Measurements from ENCODE around the gene ZNF592.
"Not testable (repeated sequence)": the region's sequence is repeated elsewhere in the genome, so short reads cannot be mapped to it uniquely, and the experiment has no call there.

The ZNF592 gene

GRCh38 chr15:84752195-84752594, 3.8 kb downstream of the ZNF592 start:
- Histone ChIP-seq H3K27ac (replicated peaks) (no peak overlapping the region), H3K4me3 (replicated peaks; ENCODE audit: insufficient read depth, low read length) (no peak overlapping the region), H3K27me3 (ENCODE audit: insufficient read depth, poor library complexity, severe bottlenecking) (no peaks in the 10 kb centered on the region)
- TF ChIP-seq SPI1 (IDR thresholded peaks at IDR 0.05; ENCODE audit: borderline replicate concordance, low read depth) (no peak), REST (IDR thresholded peaks at IDR 0.05; ENCODE audit: insufficient replicate concordance, low read depth) (no peak), CTCF (IDR thresholded peaks at IDR 0.05; ENCODE audit: insufficient read depth, low read length) (no peak), POLR2AphosphoS5 (IDR thresholded peaks at IDR 0.05; ENCODE audit: low read depth) (no peak), GABPA (IDR thresholded peaks at IDR 0.05; ENCODE audit: low read depth) (no peak)
- no peak for DNase-seq (ENCODE audit: low read depth in 1 of 2, low spot score in 1 of 2)

- no peak for TF ChIP-seq POLR2AphosphoS5 (IDR thresholded peaks at IDR 0.05; ENCODE audit: low read depth)
- TF ChIP-seq GABPA (IDR thresholded peaks at IDR 0.05; ENCODE audit: low read depth): no peak
- TF ChIP-seq CTCF (IDR thresholded peaks at IDR 0.05; ENCODE audit: insufficient read depth, low read length): no peak
- no peak for TF ChIP-seq SPI1 (IDR thresholded peaks at IDR 0.05; ENCODE audit: borderline replicate concordance, low read depth)
- TF ChIP-seq REST (IDR thresholded peaks at IDR 0.05; ENCODE audit: insufficient replicate concordance, low read depth): no peak
- no peak overlapping the region for H3K27ac ChIP-seq (replicated peaks)
- no peaks in the 10 kb centered on the region for H3K27me3 ChIP-seq (ENCODE audit: insufficient read depth, poor library complexity, severe bottlenecking)
- no peak for DNase-seq (ENCODE audit: low read depth in 1 of 2, low spot score in 1 of 2)
- no peak overlapping the region for H3K4me3 ChIP-seq (replicated peaks; ENCODE audit: insufficient read depth, low read length)
Observed at GRCh38 chr15:84752700-84753099, 4.3 kb downstream of the ZNF592 start.

GRCh38 chr15:84754889-84755288, 6.5 kb downstream of the ZNF592 start:
- not testable (repeated sequence) for DNase-seq (ENCODE audit: low read depth in 1 of 2, low spot score in 1 of 2); H3K4me3 ChIP-seq (replicated peaks; ENCODE audit: insufficient read depth, low read length); H3K27ac ChIP-seq (replicated peaks); H3K27me3 ChIP-seq (ENCODE audit: insufficient read depth, poor library complexity, severe bottlenecking)

- Histone ChIP-seq H3K27me3 (ENCODE audit: insufficient read depth, poor library complexity, severe bottlenecking) (no peaks in the 10 kb centered on the region), H3K4me3 (replicated peaks; ENCODE audit: insufficient read depth, low read length) (no peak overlapping the region), H3K27ac (replicated peaks) (no peak overlapping the region)
- DNase-seq (ENCODE audit: low read depth in 1 of 2, low spot score in 1 of 2): no peak
- TF ChIP-seq GABPA (IDR thresholded peaks at IDR 0.05; ENCODE audit: low read depth): no peak
- TF ChIP-seq REST (IDR thresholded peaks at IDR 0.05; ENCODE audit: insufficient replicate concordance, low read depth): no peak
- no peak for TF ChIP-seq CTCF (IDR thresholded peaks at IDR 0.05; ENCODE audit: insufficient read depth, low read length)
- TF ChIP-seq POLR2AphosphoS5 (IDR thresholded peaks at IDR 0.05; ENCODE audit: low read depth): no peak
- no peak for TF ChIP-seq SPI1 (IDR thresholded peaks at IDR 0.05; ENCODE audit: borderline replicate concordance, low read depth)
Observed at GRCh38 chr15:84755736-84756527, 7.5 kb downstream of the ZNF592 start.

Data from HL-60 (cell line).